K562 (cell line): ENCODE results near the gene EXOC6. TPM values are rescaled to one million over a fixed set of nuclear protein-coding genes. Genes with fewer than 3 reads are reported as not detected.

Experiments used
- CEBPB ChIP-seq: fragments of 450-650 bp; IDR thresholded peaks from 2 replicates; pipeline ENCODE4 v1.6.1; 2016; ENCODE audit warnings: missing genetic modification characterization, missing compliant biosample characterization
- MTA2 ChIP-seq: fragments of 450-650 bp; IDR thresholded peaks from 2 replicates; pipeline ENCODE4 v1.6.1; 2016; ENCODE audit warnings: low read depth
- PYGO2 ChIP-seq: fragments of 450-650 bp; IDR thresholded peaks from 2 replicates; pipeline ENCODE4 v1.6.1; 2016; ENCODE audit warnings: mild to moderate bottlenecking, missing genetic modification characterization, moderate library complexity, missing compliant biosample characterization
- RNF2 ChIP-seq: sonication (generic); IDR thresholded peaks from 2 replicates; pipeline ENCODE4 v1.6.1; 2016
- TEAD1 ChIP-seq, 2 experiments: fragments of 450-650 bp in 1 of 2; sonication (generic) in 1 of 2; formaldehyde crosslinking; IDR thresholded peaks; 2 replicates each; pipeline versions ENCODE4 v1.4.0 to v1.8.0; 2020 to 2022; ENCODE audit warnings: mild to moderate bottlenecking in 2 of 2, missing genetic modification reagents in 1 of 2
- polyA plus RNA-seq, 8 experiments: library from polyadenylated mRNA; depleted of rRNA in 4 of 8; stranded (reverse) in 5 of 8; unstranded in 3 of 8; fragments of >200 nt; fragmentation: Nextera tagmentation in 2 of 8; fragmentation: Illumina TruSeq in 1 of 8; extraction: Ambion mirVana in 2 of 8; extraction: Trizol in 1 of 8; gene quantifications; 2 replicates each; pipeline versions ENCODE4 v1.2.1 to v1.2.3, GENCODE V29; 2011 to 2014; ENCODE audit warnings: inconsistent platforms in 1 of 8, missing spikeins in 1 of 8
- total RNA-seq, 7 experiments: library from RNA; depleted of rRNA in 6 of 7; stranded (reverse); fragments of >200 nt in 6 of 7; fragmentation: Illumina TruSeq in 2 of 7; extraction: Trizol in 2 of 7; gene quantifications; 2 replicates each; pipeline versions ENCODE4 v1.2.1 to v1.2.3, GENCODE V29; 2011 to 2021; ENCODE audit warnings: low replicate concordance in 1 of 7
- TF ChIP-seq, protein P1 (sequence below), 2 experiments: fragments of 450-650 bp; formaldehyde crosslinking in 1 of 2; IDR thresholded peaks; 2 replicates each; pipeline versions ENCODE4 v1.4.0 to v1.6.1; 2014 to 2020; ENCODE audit warnings: mild to moderate bottlenecking in 2 of 2, borderline replicate concordance in 1 of 2, low read depth in 1 of 2

EXOC6 gene
- total and polyA plus RNA-seq, 9 of the 15 experiments (the other 6 are each of a cell fraction or from before 2014, with no cell fraction given): 13.9 to 42.8 (median 24.9) TPM

DNA sequence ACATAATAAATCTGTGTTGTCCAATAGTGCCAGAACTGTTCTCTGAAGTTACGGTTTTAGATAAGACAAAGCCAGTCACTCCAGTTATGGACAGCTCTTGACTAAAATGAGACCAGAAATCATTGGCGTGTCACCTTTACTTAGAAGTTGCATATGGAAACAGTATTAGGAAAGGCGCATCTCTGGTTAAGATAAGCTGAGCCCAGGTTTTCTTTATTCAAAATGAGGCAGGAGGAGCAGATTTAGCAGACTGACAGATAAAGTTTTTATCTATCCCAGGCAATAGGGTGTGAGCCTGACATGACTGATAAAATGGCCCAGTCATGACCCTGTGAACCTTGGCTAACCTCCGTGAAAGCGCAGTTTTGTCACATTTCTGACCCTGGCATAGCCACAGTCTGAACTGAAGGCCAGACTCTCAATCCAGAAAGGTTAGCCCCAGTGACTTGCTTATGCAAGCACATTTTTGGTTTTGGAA, 229.6 kb downstream of the EXOC6 start (continued):
- TF ChIP-seq, protein P1, sequence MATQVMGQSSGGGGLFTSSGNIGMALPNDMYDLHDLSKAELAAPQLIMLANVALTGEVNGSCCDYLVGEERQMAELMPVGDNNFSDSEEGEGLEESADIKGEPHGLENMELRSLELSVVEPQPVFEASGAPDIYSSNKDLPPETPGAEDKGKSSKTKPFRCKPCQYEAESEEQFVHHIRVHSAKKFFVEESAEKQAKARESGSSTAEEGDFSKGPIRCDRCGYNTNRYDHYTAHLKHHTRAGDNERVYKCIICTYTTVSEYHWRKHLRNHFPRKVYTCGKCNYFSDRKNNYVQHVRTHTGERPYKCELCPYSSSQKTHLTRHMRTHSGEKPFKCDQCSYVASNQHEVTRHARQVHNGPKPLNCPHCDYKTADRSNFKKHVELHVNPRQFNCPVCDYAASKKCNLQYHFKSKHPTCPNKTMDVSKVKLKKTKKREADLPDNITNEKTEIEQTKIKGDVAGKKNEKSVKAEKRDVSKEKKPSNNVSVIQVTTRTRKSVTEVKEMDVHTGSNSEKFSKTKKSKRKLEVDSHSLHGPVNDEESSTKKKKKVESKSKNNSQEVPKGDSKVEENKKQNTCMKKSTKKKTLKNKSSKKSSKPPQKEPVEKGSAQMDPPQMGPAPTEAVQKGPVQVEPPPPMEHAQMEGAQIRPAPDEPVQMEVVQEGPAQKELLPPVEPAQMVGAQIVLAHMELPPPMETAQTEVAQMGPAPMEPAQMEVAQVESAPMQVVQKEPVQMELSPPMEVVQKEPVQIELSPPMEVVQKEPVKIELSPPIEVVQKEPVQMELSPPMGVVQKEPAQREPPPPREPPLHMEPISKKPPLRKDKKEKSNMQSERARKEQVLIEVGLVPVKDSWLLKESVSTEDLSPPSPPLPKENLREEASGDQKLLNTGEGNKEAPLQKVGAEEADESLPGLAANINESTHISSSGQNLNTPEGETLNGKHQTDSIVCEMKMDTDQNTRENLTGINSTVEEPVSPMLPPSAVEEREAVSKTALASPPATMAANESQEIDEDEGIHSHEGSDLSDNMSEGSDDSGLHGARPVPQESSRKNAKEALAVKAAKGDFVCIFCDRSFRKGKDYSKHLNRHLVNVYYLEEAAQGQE (IDR thresholded peaks at IDR 0.05; ENCODE audit: borderline replicate concordance): peak; percentile 54; the same call in 1 of the 2 replicates
- TF ChIP-seq, protein P1 (CRISPR knock-in tag; IDR thresholded peaks at IDR 0.05; ENCODE audit: low read depth): no peak
- TF ChIP-seq PYGO2 (tag): peak; percentile 58; the same call in 1 of the 2 replicates
- peak; percentile 61 for TF ChIP-seq CEBPB (tag)
- TF ChIP-seq MTA2: peak; percentile 85
- 0 out of 4 replicates have a peak, but pooled peaks of 1 of the 2 experiments have one; percentile 35 for TF ChIP-seq TEAD1 (CRISPR knock-in tag; IDR thresholded peaks at IDR 0.05)
- peak; percentile 83 for TF ChIP-seq RNF2
